OCI-LY1 (cell line): Measurements from ENCODE around the gene OLFM3.

Source experiments
- CTCF ChIP-seq: fragments of 200-600 bp; sonication (generic), shearing (Covaris generic); IDR thresholded peaks from 2 replicates; pipeline ENCODE4 v1.5.1; 2017; ENCODE audit warnings: mild to moderate bottlenecking, antibody characterized with exemption, low read length, moderate library complexity, mixed read lengths
- EZH2 ChIP-seq: fragments of 200-600 bp; sonication (generic), shearing (Covaris generic); IDR thresholded peaks from 2 replicates; pipeline ENCODE4 v1.8.0; 2017; ENCODE audit warnings: borderline replicate concordance, mixed run types, mild to moderate bottlenecking, antibody characterized with exemption, low read length, moderate library complexity, mixed read lengths

GRCh38 chr1:101977266-101977665 lies 19.5 kb downstream of the OLFM3 start:
- TF ChIP-seq CTCF (no peak), EZH2 (no peak)
